GM21367 (cell line): ENCODE measurements around the gene WDR38.

ENCODE experiments used
- ATAC-seq: cut with Tn5 transposase; IDR thresholded peaks from one replicate; pipeline ENCODE4 v1.9.1; 2021; ENCODE audit not compliant: unreplicated experiment

WDR38 gene

GRCh38 chr9:124880501-124880900 lies 27.2 kb downstream of the WDR38 start:
- ATAC-seq: no peak

GRCh38 chr9:124881138-124881743 lies 28.0 kb downstream of the WDR38 start:
- ATAC-seq: no peak

- no peak for ATAC-seq
Measured at GRCh38 chr9:124882231-124882630, 29.0 kb downstream of the WDR38 start.

- no peak for ATAC-seq
Measured at GRCh38 chr9:124884376-124884775, 31.1 kb downstream of the WDR38 start.

- ATAC-seq: no peak
Measured at GRCh38 chr9:124885551-124885950, 32.3 kb downstream of the WDR38 start.

GRCh38 chr9:124886461-124886860 lies 33.2 kb downstream of the WDR38 start:
- ATAC-seq: no peak

GRCh38 chr9:124886866-124887492 lies 33.7 kb downstream of the WDR38 start:
- ATAC-seq: no peak

- ATAC-seq: no peak
Measured at GRCh38 chr9:124887832-124888231, 34.6 kb downstream of the WDR38 start.

- no peak for ATAC-seq
Measured at GRCh38 chr9:124889006-124889405, 35.7 kb downstream of the WDR38 start.

- no peak for ATAC-seq
Measured at GRCh38 chr9:124890179-124890578, 36.9 kb downstream of the WDR38 start.

- no peak for ATAC-seq
Measured at GRCh38 chr9:124894035-124894740, 40.9 kb downstream of the WDR38 start.

- no peak for ATAC-seq
Measured at GRCh38 chr9:124894741-124895170, 41.5 kb downstream of the WDR38 start.

- ATAC-seq: no peak
Measured at GRCh38 chr9:124897570-124898460, 44.6 kb downstream of the WDR38 start.

GRCh38 chr9:124899845-124900244 lies 46.6 kb downstream of the WDR38 start:
- no peak for ATAC-seq

- ATAC-seq: no peak
Measured at GRCh38 chr9:124906966-124907365, 53.7 kb downstream of the WDR38 start.
